HEK293 (cell line): ENCODE results near the gene PANK4.

Source experiments
- CTCF ChIA-PET: fragments of 350-600 bp; formaldehyde crosslinking; extraction: SDS; loops from one replicate; lab custom pipeline; 2021; ENCODE audit warnings: antibody characterized with exemption; lab: Yijun Ruan, JAX
- POLR2A ChIA-PET: fragments of 300-600 bp; formaldehyde crosslinking; extraction: SDS; loops from one replicate; lab custom pipeline; 2020; ENCODE audit warnings: antibody characterized with exemption, inconsistent platforms; lab: Yijun Ruan, JAX
- H3K27ac ChIP-seq: fragments of 200-500 bp; sonication (Bioruptor generic); 2 replicates; pipeline ENCODE4 v1.5.1; 2014; ENCODE audit warnings: low read depth, low read length, control low read depth, inconsistent platforms; ENCODE audit errors: extremely low read depth
- H3K36me3 ChIP-seq, 2 experiments: fragments of 200-500 bp in 1 of 2; sonication (Bioruptor generic) in 1 of 2; 1 replicate in 1 of 2; 2 replicates in 1 of 2; pipeline ENCODE4 v1.5.1; 2014 to 2017; ENCODE audit warnings: inconsistent platforms in 2 of 2, low read length in 2 of 2; ENCODE audit not compliant: control insufficient read depth in 2 of 2, insufficient read depth in 1 of 2
- H3K4me1 ChIP-seq: fragments of 200-500 bp; sonication (Bioruptor generic); 2 replicates; pipeline ENCODE4 v1.5.1; 2014; ENCODE audit warnings: mild to moderate bottlenecking, low read length, inconsistent platforms; ENCODE audit not compliant: control insufficient read depth, insufficient read depth
- H3K4me3 ChIP-seq: 2 replicates; pipeline ENCODE4 v1.5.1; 2011; ENCODE audit warnings: low read depth, mild to moderate bottlenecking, control low read depth, low read length, moderate library complexity
- H3K9me3 ChIP-seq: fragments of 200-500 bp; sonication (Bioruptor generic); 2 replicates; pipeline ENCODE4 v1.5.1; 2014; ENCODE audit warnings: low read depth, low read length, inconsistent platforms; ENCODE audit not compliant: control insufficient read depth, insufficient read depth
- EGR2 ChIP-seq: fragments of 450-650 bp; formaldehyde crosslinking; IDR thresholded peaks from 2 replicates; pipeline ENCODE4 v1.5.1; 2016; ENCODE audit warnings: low read depth, missing biosample characterization, missing genetic modification characterization
- FEZF1 ChIP-seq: fragments of 450-650 bp; formaldehyde crosslinking; IDR thresholded peaks from 2 replicates; pipeline ENCODE4 v1.5.1; 2016; ENCODE audit warnings: missing biosample characterization, missing genetic modification characterization
- GLIS1 ChIP-seq: fragments of 450-650 bp; formaldehyde crosslinking; IDR thresholded peaks from 2 replicates; pipeline ENCODE4 v1.5.1; 2016; ENCODE audit warnings: missing biosample characterization, missing genetic modification characterization
- KLF8 ChIP-seq: fragments of 450-650 bp; formaldehyde crosslinking; IDR thresholded peaks from 2 replicates; pipeline ENCODE4 v1.5.1; 2016; ENCODE audit warnings: missing biosample characterization, missing genetic modification characterization
- RBAK ChIP-seq: fragments of 450-650 bp; formaldehyde crosslinking; IDR thresholded peaks from 2 replicates; pipeline ENCODE4 v1.5.1; 2016; ENCODE audit warnings: missing biosample characterization, missing genetic modification characterization
- SCRT2 ChIP-seq: fragments of 450-650 bp; formaldehyde crosslinking; IDR thresholded peaks from 2 replicates; pipeline ENCODE4 v1.5.1; 2016; ENCODE audit warnings: missing biosample characterization, missing genetic modification characterization
- SETDB1 ChIP-seq: IDR thresholded peaks from one replicate; pipeline ENCODE4 v1.6.1; 2017; ENCODE audit warnings: mild to moderate bottlenecking, low read length, moderate library complexity, mixed read lengths; ENCODE audit not compliant: insufficient read length
- WT1 ChIP-seq: fragments of 450-650 bp; formaldehyde crosslinking; IDR thresholded peaks from 2 replicates; pipeline ENCODE4 v1.5.1; 2016; ENCODE audit warnings: missing biosample characterization, missing genetic modification characterization
- ZFHX2 ChIP-seq: fragments of 450-650 bp; formaldehyde crosslinking; conservative IDR thresholded peaks from 2 replicates; pipeline ENCODE4 v1.5.1; 2016; ENCODE audit warnings: missing biosample characterization, missing genetic modification characterization
- ZNF132 ChIP-seq: fragments of 450-650 bp; formaldehyde crosslinking; IDR thresholded peaks from 2 replicates; pipeline ENCODE4 v1.5.1; 2017; ENCODE audit warnings: missing biosample characterization, missing genetic modification characterization, borderline replicate concordance
- ZNF138 ChIP-seq: fragments of 450-650 bp; formaldehyde crosslinking; IDR thresholded peaks from 2 replicates; pipeline ENCODE4 v1.5.1; 2016; ENCODE audit warnings: missing biosample characterization, missing genetic modification characterization, borderline replicate concordance
- ZNF16 ChIP-seq: fragments of 450-650 bp; formaldehyde crosslinking; IDR thresholded peaks from 2 replicates; pipeline ENCODE4 v1.5.1; 2016; ENCODE audit warnings: low read depth, missing biosample characterization, missing genetic modification characterization
- ZNF211 ChIP-seq: fragments of 450-650 bp; formaldehyde crosslinking; IDR thresholded peaks from 2 replicates; pipeline ENCODE4 v1.5.1; 2016; ENCODE audit warnings: low read depth, missing biosample characterization, missing genetic modification characterization
- ZNF214 ChIP-seq: fragments of 450-650 bp; formaldehyde crosslinking; IDR thresholded peaks from 2 replicates; pipeline ENCODE4 v1.5.1; 2017; ENCODE audit warnings: missing biosample characterization, mild to moderate bottlenecking, missing genetic modification characterization, borderline replicate concordance
- ZNF404 ChIP-seq: fragments of 450-650 bp; formaldehyde crosslinking; IDR thresholded peaks from 2 replicates; pipeline ENCODE4 v1.5.1; 2017; ENCODE audit warnings: missing biosample characterization, missing genetic modification characterization
- ZNF416 ChIP-seq: fragments of 450-650 bp; formaldehyde crosslinking; IDR thresholded peaks from 2 replicates; pipeline ENCODE4 v1.5.1; 2016; ENCODE audit warnings: missing biosample characterization, missing genetic modification characterization
- ZNF426 ChIP-seq: fragments of 450-650 bp; formaldehyde crosslinking; IDR thresholded peaks from 2 replicates; pipeline ENCODE4 v1.5.1; 2017; ENCODE audit warnings: missing biosample characterization, missing genetic modification characterization, mild to moderate bottlenecking, inconsistent platforms, moderate library complexity
- ZNF514 ChIP-seq: fragments of 450-650 bp; formaldehyde crosslinking; IDR thresholded peaks from 2 replicates; pipeline ENCODE4 v1.5.1; 2016; ENCODE audit warnings: missing biosample characterization, missing genetic modification characterization
- ZNF544 ChIP-seq: fragments of 450-650 bp; formaldehyde crosslinking; IDR thresholded peaks from 2 replicates; pipeline ENCODE4 v1.5.0; 2017; ENCODE audit warnings: missing biosample characterization, missing genetic modification characterization
- ZNF645 ChIP-seq: fragments of 450-650 bp; formaldehyde crosslinking; IDR thresholded peaks from 2 replicates; pipeline ENCODE4; 2016; ENCODE audit warnings: missing biosample characterization, missing genetic modification characterization
- TF ChIP-seq, protein P1 (sequence below): fragments of 450-650 bp; formaldehyde crosslinking; IDR thresholded peaks from 2 replicates; pipeline ENCODE4 v1.5.1; 2016; ENCODE audit warnings: missing biosample characterization, missing genetic modification characterization
- TF ChIP-seq, protein P2 (sequence below): fragments of 450-650 bp; formaldehyde crosslinking; IDR thresholded peaks from 2 replicates; pipeline ENCODE4 v1.5.1; 2016; ENCODE audit warnings: missing biosample characterization, missing genetic modification characterization
- TF ChIP-seq, protein P3 (sequence below): fragments of 450-650 bp; IDR thresholded peaks from 2 replicates; pipeline ENCODE4 v1.5.1; 2018; ENCODE audit warnings: missing biosample characterization, mild to moderate bottlenecking, missing genetic modification characterization

PANK4 gene

GRCh38 chr1:2566101-2567045, 40.0 kb upstream of the PANK4 start (continued):
- TF ChIP-seq ZNF514 (tag by site-specific recombination) (0 out of 2 replicates have a peak, but pooled peaks have one; percentile 21), RBAK (tag by site-specific recombination) (peak; percentile 53; the same call in 1 of the 2 replicates), ZNF426 (tag by site-specific recombination) (peak; percentile 83), ZNF416 (tag by site-specific recombination) (no peak)
- TF ChIP-seq, protein P1, sequence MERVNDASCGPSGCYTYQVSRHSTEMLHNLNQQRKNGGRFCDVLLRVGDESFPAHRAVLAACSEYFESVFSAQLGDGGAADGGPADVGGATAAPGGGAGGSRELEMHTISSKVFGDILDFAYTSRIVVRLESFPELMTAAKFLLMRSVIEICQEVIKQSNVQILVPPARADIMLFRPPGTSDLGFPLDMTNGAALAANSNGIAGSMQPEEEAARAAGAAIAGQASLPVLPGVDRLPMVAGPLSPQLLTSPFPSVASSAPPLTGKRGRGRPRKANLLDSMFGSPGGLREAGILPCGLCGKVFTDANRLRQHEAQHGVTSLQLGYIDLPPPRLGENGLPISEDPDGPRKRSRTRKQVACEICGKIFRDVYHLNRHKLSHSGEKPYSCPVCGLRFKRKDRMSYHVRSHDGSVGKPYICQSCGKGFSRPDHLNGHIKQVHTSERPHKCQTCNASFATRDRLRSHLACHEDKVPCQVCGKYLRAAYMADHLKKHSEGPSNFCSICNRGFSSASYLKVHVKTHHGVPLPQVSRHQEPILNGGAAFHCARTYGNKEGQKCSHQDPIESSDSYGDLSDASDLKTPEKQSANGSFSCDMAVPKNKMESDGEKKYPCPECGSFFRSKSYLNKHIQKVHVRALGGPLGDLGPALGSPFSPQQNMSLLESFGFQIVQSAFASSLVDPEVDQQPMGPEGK (tag by site-specific recombination) = no peak

- no peaks in the 10 kb centered on the region for H3K36me3 ChIP-seq
- H3K9me3 ChIP-seq = no peaks in the 10 kb centered on the region
- ChIA-PET CTCF (interaction anchor here (0.6 to 0.7 kb wide), 2 partner anchors 39 to 476 kb away, joined by 3 to 5 read pairs; partner anchors contain the start of gene PANK4), POLR2A (interaction anchor here (1.1 to 1.7 kb wide), 2 partner anchors 39 to 112 kb away, joined by 3 read pairs; partner anchors contain the start of gene PANK4)
- no peak overlapping the region for H3K4me3 ChIP-seq
- H3K27ac ChIP-seq = no peak overlapping the region
- TF ChIP-seq GLIS1 (tag by site-specific recombination) (0 out of 2 replicates have a peak, but pooled peaks have one; percentile 5), SCRT2 (tag by site-specific recombination) (peak; percentile 48), WT1 (tag by site-specific recombination) (no peak)
- TF ChIP-seq, protein P2, sequence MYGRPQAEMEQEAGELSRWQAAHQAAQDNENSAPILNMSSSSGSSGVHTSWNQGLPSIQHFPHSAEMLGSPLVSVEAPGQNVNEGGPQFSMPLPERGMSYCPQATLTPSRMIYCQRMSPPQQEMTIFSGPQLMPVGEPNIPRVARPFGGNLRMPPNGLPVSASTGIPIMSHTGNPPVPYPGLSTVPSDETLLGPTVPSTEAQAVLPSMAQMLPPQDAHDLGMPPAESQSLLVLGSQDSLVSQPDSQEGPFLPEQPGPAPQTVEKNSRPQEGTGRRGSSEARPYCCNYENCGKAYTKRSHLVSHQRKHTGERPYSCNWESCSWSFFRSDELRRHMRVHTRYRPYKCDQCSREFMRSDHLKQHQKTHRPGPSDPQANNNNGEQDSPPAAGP (tag by site-specific recombination) = peak; percentile 61; the same call in 1 of the 2 replicates
- TF ChIP-seq, all 188 proteins: peak for 3
- no peaks in the 10 kb centered on the region for H3K4me1 ChIP-seq
Measured at GRCh38 chr1:2564815-2565374, 38.5 kb upstream of the PANK4 start.

DNA sequence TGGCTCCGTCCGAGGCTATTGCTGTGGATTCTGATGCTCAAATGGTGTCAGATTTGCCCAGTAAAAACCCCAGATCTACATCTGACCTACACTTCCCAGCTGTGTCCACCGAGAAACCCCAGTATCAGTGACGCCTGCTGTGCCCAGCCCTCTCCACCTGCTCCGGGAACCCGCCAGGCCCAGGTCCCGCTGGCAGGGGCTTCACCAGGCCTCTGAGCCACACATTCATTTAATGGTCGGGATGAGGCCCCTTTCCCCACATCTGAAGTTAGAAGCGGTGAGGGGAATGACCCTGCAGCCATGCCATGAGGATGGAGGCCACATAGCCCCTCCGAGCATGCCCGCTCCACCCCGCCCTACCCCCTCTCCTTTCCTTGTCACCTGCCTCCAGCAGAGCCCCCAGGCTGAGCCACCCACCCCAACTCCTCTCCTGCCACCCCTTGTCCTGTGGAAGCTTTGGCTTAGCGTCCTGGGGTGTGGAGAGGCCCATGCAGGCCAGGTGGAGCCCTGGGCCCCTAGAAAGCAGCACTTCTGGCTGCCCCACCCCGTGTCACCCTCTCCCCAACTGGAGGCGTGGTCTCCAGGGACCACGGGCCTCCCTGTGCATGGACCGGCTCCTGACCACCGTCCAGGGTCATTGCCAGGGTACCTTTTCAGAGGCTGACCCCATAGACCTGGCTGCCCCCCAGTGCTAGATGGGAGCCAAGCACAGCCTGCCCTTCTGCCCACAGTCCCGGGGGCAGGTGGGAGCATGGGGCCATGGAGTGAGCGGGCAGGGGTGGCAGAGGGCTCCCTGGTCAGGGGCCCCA, 37.8 kb upstream of the PANK4 start:
- CTCF ChIA-PET = interaction anchor here (0.7 kb wide), 2 partner anchors 38 to 756 kb away, joined by 3 read pairs; partner anchors contain the start of gene PANK4
- H3K36me3 ChIP-seq = no peaks in the 10 kb centered on the region
- no peak overlapping the region for H3K4me3 ChIP-seq
- H3K27ac ChIP-seq = no peak overlapping the region
- TF ChIP-seq ZNF16 (tag by site-specific recombination) (no peak), ZNF132 (tag by site-specific recombination) (no peak), ZNF214 (tag by site-specific recombination) (no peak), ZNF138 (tag by site-specific recombination) (no peak), FEZF1 (tag by site-specific recombination) (no peak), ZNF645 (tag by site-specific recombination) (no peak), SETDB1 (no peak), ZFHX2 (tag by site-specific recombination) (no peak), ZNF544 (tag by site-specific recombination) (no peak), EGR2 (tag by site-specific recombination) (no peak), ZNF211 (no peak), ZNF404 (no peak), KLF8 (tag by site-specific recombination) (no peak)
- TF ChIP-seq, protein P3, sequence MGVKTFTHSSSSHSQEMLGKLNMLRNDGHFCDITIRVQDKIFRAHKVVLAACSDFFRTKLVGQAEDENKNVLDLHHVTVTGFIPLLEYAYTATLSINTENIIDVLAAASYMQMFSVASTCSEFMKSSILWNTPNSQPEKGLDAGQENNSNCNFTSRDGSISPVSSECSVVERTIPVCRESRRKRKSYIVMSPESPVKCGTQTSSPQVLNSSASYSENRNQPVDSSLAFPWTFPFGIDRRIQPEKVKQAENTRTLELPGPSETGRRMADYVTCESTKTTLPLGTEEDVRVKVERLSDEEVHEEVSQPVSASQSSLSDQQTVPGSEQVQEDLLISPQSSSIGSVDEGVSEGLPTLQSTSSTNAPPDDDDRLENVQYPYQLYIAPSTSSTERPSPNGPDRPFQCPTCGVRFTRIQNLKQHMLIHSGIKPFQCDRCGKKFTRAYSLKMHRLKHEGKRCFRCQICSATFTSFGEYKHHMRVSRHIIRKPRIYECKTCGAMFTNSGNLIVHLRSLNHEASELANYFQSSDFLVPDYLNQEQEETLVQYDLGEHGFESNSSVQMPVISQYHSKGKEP (tag by site-specific recombination) = no peak
- POLR2A ChIA-PET = interaction anchor here (1.1 to 1.7 kb wide), 2 partner anchors 38 to 112 kb away, joined by 3 read pairs; partner anchors contain the start of gene PANK4
- no peaks in the 10 kb centered on the region for H3K4me1 ChIP-seq
- H3K9me3 ChIP-seq = no peaks in the 10 kb centered on the region
